K562 (cell line): Measurements from ENCODE around the gene CBX1. TPM values are rescaled to one million over a fixed set of nuclear protein-coding genes. Genes with fewer than 3 reads are reported as not detected.

ENCODE experiments used
- ATAC-seq: fragments of 200-7000 bp; cut with Tn5 transposase; 3 replicates; pipeline ENCODE4 v1.9.1; 2020; ENCODE audit warnings: moderate library complexity
- BruUV-seq: library from RNA; stranded (reverse); fragments of 400-500 nt; replicated peaks from 2 replicates; lab custom pipeline; 2021; lab: Mats Ljungman, UMichigan
- CTCF ChIA-PET: fragments of 300-600 bp; formaldehyde crosslinking; extraction: SDS; loops from one replicate; lab custom pipeline; 2021; ENCODE audit warnings: low intra/inter-chr PET ratio; lab: Yijun Ruan, JAX
- POLR2A ChIA-PET: fragments of 300-600, 350-650 bp; sonication (Branson Sonifier 250); formaldehyde crosslinking; extraction: SDS; loops from one replicate; lab custom pipeline; 2021; ENCODE audit warnings: antibody characterized with exemption, inconsistent platforms; lab: Yijun Ruan, JAX
- DNase-seq, 4 experiments: peaks; one replicate each; pipeline versions ENCODE4 v3.0.0 to v3.0.0-alpha.2; 2011 to 2018; ENCODE audit warnings: low spot score in 3 of 4, mixed read lengths in 3 of 4; ENCODE audit errors: extremely low read depth in 1 of 4
- FAIRE-seq: peaks from 2 replicates; lab custom pipeline; 2011; peaks lifted over from hg19 to GRCh38; lab: Jason Lieb, UNC
- H2AFZ ChIP-seq: 2 replicates; pipeline ENCODE4 v1.6.0; 2011; ENCODE audit warnings: low read depth, low read length, control low read depth, inconsistent platforms
- H3K27ac ChIP-seq: fragments of 200-600 bp; 3 replicates; pipeline ENCODE4 v1.8.0; 2011; ENCODE audit warnings: low read depth, mild to moderate bottlenecking, control low read depth, inconsistent platforms, low read length, moderate library complexity, mixed read lengths; ENCODE audit errors: extremely low read depth
- H3K27me3 ChIP-seq, 2 experiments: fragments of 300-600 bp in 1 of 2; 2 replicates in 1 of 2; 3 replicates in 1 of 2; pipeline versions ENCODE4 v1.6.0 to v1.8.0; 2011; ENCODE audit warnings: inconsistent platforms in 2 of 2, low read length in 2 of 2, mild to moderate bottlenecking in 1 of 2, mixed read lengths in 1 of 2, moderate library complexity in 1 of 2; ENCODE audit not compliant: control insufficient read depth in 2 of 2, insufficient read depth in 2 of 2
- H3K36me3 ChIP-seq: fragments of 300-600 bp; 3 replicates; pipeline ENCODE4 v1.8.0; 2011; ENCODE audit warnings: mild to moderate bottlenecking, low read length, inconsistent platforms; ENCODE audit not compliant: control insufficient read depth, insufficient read depth
- H3K4me1 ChIP-seq, 2 experiments: fragments of 200-600 bp in 1 of 2; replicated peaks in 1 of 2; 2 replicates in 1 of 2; 3 replicates in 1 of 2; pipeline versions ENCODE4 v1.5.1 to v1.8.0; 2011; ENCODE audit warnings: inconsistent platforms in 2 of 2, low read length in 2 of 2, mild to moderate bottlenecking in 1 of 2, mixed read lengths in 1 of 2, moderate library complexity in 1 of 2; ENCODE audit not compliant: control insufficient read depth in 2 of 2, insufficient read depth in 2 of 2
- H3K4me2 ChIP-seq: 2 replicates; pipeline ENCODE4 v1.6.1; 2011; ENCODE audit warnings: low read length, control low read depth, inconsistent platforms, mixed read lengths; ENCODE audit not compliant: insufficient read depth
- H3K4me3 ChIP-seq: fragments of 200-600 bp; sonication (generic), shearing (Covaris generic); 2 replicates; pipeline ENCODE4 v1.5.1; 2016; ENCODE audit warnings: control low read depth, inconsistent platforms
- H3K79me2 ChIP-seq: fragments of 200-600 bp; 3 replicates; pipeline ENCODE4 v1.8.0; 2011; ENCODE audit warnings: low read length, inconsistent platforms; ENCODE audit not compliant: control insufficient read depth, insufficient read depth
- H3K9ac ChIP-seq, 2 experiments: 2 replicates each; pipeline versions ENCODE4 v1.6.0 to v1.6.1; 2011; ENCODE audit warnings: low read depth in 2 of 2, low read length in 2 of 2, control low read depth in 1 of 2, inconsistent platforms in 1 of 2, mild to moderate bottlenecking in 1 of 2, mixed read lengths in 1 of 2; ENCODE audit not compliant: insufficient read depth in 1 of 2
- H3K9me1 ChIP-seq: one replicate; pipeline ENCODE4 v1.6.0; 2011; ENCODE audit warnings: inconsistent platforms, mild to moderate bottlenecking, low read length, moderate library complexity; ENCODE audit not compliant: control insufficient read depth, insufficient read depth
- H3K9me3 ChIP-seq: replicated peaks from 2 replicates; pipeline ENCODE4 v1.5.1; 2011; ENCODE audit warnings: low read depth, low read length, inconsistent platforms; ENCODE audit not compliant: control insufficient read depth, insufficient read depth
- H4K20me1 ChIP-seq: replicated peaks from 2 replicates; pipeline ENCODE4 v1.6.1; 2011; ENCODE audit warnings: low read length, inconsistent platforms, mixed read lengths; ENCODE audit not compliant: control insufficient read depth, insufficient read depth
- DACH1 ChIP-seq: fragments of 450-650 bp; IDR thresholded peaks from 2 replicates; pipeline ENCODE4 v1.6.1; 2018; ENCODE audit not compliant: partially characterized antibody
- FOXO4 ChIP-seq: fragments of 450-650 bp; formaldehyde crosslinking; IDR thresholded peaks from 2 replicates; pipeline ENCODE4 v1.4.0; 2020; ENCODE audit warnings: mild to moderate bottlenecking, moderate library complexity
- GTF3C2 ChIP-seq: IDR thresholded peaks from 3 replicates; pipeline ENCODE4 v1.6.1; 2011; ENCODE audit warnings: borderline replicate concordance, mild to moderate bottlenecking, moderate library complexity; ENCODE audit not compliant: insufficient read length; ENCODE audit errors: extremely low read depth
- HMG20B ChIP-seq: fragments of 250-450 bp; sonication (Bioruptor Pico); IDR thresholded peaks from 2 replicates; pipeline ENCODE4 v1.5.0; 2021; ENCODE audit warnings: mild to moderate bottlenecking
- PCBP1 ChIP-seq: fragments of 200-400 bp; formaldehyde crosslinking; IDR thresholded peaks from 2 replicates; pipeline ENCODE4 v1.6.1; 2018; ENCODE audit warnings: mild to moderate bottlenecking, low read depth, low read length; ENCODE audit not compliant: poor library complexity, severe bottlenecking
- RNF219 ChIP-seq: fragments of 250-450 bp; sonication (Bioruptor Pico); IDR thresholded peaks from 2 replicates; pipeline ENCODE4 v1.5.0; 2022; ENCODE audit warnings: mild to moderate bottlenecking
- SOX6 ChIP-seq: fragments of 450-650 bp; IDR thresholded peaks from 2 replicates; pipeline ENCODE4 v1.6.1; 2014; ENCODE audit warnings: mild to moderate bottlenecking
- ZBTB12 ChIP-seq: fragments of 250-450 bp; sonication (Bioruptor Pico); IDR thresholded peaks from 2 replicates; pipeline ENCODE4 v1.4.0; 2020
- ZNF609 ChIP-seq: sonication (generic); formaldehyde crosslinking; IDR thresholded peaks from 2 replicates; pipeline ENCODE4 v1.8.1; 2023; ENCODE audit warnings: missing genetic modification reagents, mild to moderate bottlenecking, borderline replicate concordance
- WGBS: fragments of 100-300 bp; shearing (Covaris generic); methylation state at CpG from one replicate; pipeline ENCODE4 v1.1.6; 2016; ENCODE audit warnings: low coverage, mixed read lengths; ENCODE audit not compliant: insufficient coverage; ENCODE audit errors: missing lambda C conversion rate; 5-methylcytosine and 5-hydroxymethylcytosine counted together
- in situ Hi-C: fragments of 300-500 bp; cut with MboI; formaldehyde crosslinking; loops from 4 replicates; pipeline ENCODE4 v1.15.0; 2018; ENCODE audit warnings: inconsistent platforms, mixed read lengths
- intact Hi-C: fragments of 100-400 bp; cut with micrococcal nuclease; formaldehyde crosslinking; loops from 2 replicates; pipeline ENCODE4 v1.14.2; 2022
- polyA plus RNA-seq, 8 experiments: library from polyadenylated mRNA; depleted of rRNA in 4 of 8; stranded (reverse) in 5 of 8; unstranded in 3 of 8; fragments of >200 nt; fragmentation: Nextera tagmentation in 2 of 8; fragmentation: Illumina TruSeq in 1 of 8; extraction: Ambion mirVana in 2 of 8; extraction: Trizol in 1 of 8; gene quantifications; 2 replicates each; pipeline versions ENCODE4 v1.2.1 to v1.2.3, GENCODE V29; 2011 to 2014; ENCODE audit warnings: inconsistent platforms in 1 of 8, missing spikeins in 1 of 8
- total RNA-seq, 7 experiments: library from RNA; depleted of rRNA in 6 of 7; stranded (reverse); fragments of >200 nt in 6 of 7; fragmentation: Illumina TruSeq in 2 of 7; extraction: Trizol in 2 of 7; gene quantifications; 2 replicates each; pipeline versions ENCODE4 v1.2.1 to v1.2.3, GENCODE V29; 2011 to 2021; ENCODE audit warnings: low replicate concordance in 1 of 7

CBX1 gene
- total and polyA plus RNA-seq, 9 of the 15 experiments (the other 6 are each of a cell fraction or from before 2014, with no cell fraction given) = 10.6 to 95.7 (median 52.7) TPM

GRCh38 chr17:48123111-48123510 lies 21.8 kb upstream of the CBX1 start:
- CTCF ChIA-PET = no interaction called here
- no peak for ATAC-seq
- DNase-seq = no peak
- Histone ChIP-seq H3K4me2 (no peak overlapping the region), H3K36me3 (peaks cover 45% of the 10 kb centered on the region; the same call in 2 of the 3 replicates), H3K27me3 (no peaks in the 10 kb centered on the region), H3K9me1 (peaks cover 3% of the 10 kb centered on the region), H4K20me1 (no peaks in the 10 kb centered on the region), H3K27ac (no peak overlapping the region), H3K79me2 (no peaks in the 10 kb centered on the region), H3K4me1 (no peaks in the 10 kb centered on the region), H3K9me3 (no peaks in the 10 kb centered on the region), H2AFZ (no peak overlapping the region), H3K9ac (no peak overlapping the region), H3K4me3 (no peak overlapping the region)
- POLR2A ChIA-PET = interaction anchor here (0.6 to 2.3 kb wide), 5 partner anchors 8 to 501 kb away, joined by 3 to 9 read pairs (median 3); no protein-coding TSS in a partner anchor
- intact Hi-C loops (no loop called here), in situ Hi-C loops (no loop called here)
- no TSS peak for BruUV-seq
- 86% methylated on average over 6 of the region's 6 CpGs for WGBS
- no peak for FAIRE-seq
- TF ChIP-seq DACH1 (no peak), GTF3C2 (no peak), ZNF609 (CRISPR knock-in tag) (no peak), SOX6 (no peak), FOXO4 (CRISPR knock-in tag) (no peak), HMG20B (CRISPR knock-in tag) (no peak), ZBTB12 (CRISPR knock-in tag) (no peak), PCBP1 (no peak), RNF219 (CRISPR knock-in tag) (no peak)
